DMS153 treated with DMSO at 0.1 percent for 48 hours (cell line): ENCODE data around the gene FAM81A.
A peak's percentile ranks its signal among the peaks of the same experiment; 100 is the strongest.
"Not testable (repeated sequence)": the region's sequence is repeated elsewhere in the genome, so short reads cannot be mapped to it uniquely, and the experiment has no call there.

Experiments
- DNase-seq: peaks from one replicate; lab custom pipeline; 2025; ENCODE audit not compliant: unreplicated experiment; lab: John Stamatoyannopoulos, UW

The FAM81A gene

GRCh38 chr15:59484399-59484798, 46.4 kb downstream of the FAM81A start:
- no peak for DNase-seq

- DNase-seq, result no peak
Measured at GRCh38 chr15:59485036-59485435, 47.0 kb downstream of the FAM81A start.

DNA sequence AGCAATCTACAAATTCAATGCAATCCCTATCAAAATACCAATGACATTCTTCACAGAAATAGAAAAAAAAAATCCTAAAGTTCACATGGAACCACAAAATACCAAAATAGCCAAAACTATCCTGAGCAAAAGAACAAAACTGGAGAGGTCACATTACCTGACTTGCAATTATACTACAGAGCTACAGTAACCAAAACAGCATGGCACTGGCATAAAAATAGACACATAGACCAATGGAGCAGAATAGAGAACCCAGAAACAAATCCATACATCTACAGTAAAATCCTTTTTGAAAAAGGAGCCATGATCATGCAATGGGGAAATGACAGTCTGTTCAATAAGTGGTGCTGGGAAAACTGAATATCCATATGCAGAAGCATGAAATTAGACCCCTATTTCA, 51.5 kb downstream of the FAM81A start:
- not testable (repeated sequence) for DNase-seq

GRCh38 chr15:59491062-59491461, 53.1 kb downstream of the FAM81A start:
- no peak for DNase-seq

GRCh38 chr15:59492389-59493377, 54.7 kb downstream of the FAM81A start:
- DNase-seq, result no peak

DNA sequence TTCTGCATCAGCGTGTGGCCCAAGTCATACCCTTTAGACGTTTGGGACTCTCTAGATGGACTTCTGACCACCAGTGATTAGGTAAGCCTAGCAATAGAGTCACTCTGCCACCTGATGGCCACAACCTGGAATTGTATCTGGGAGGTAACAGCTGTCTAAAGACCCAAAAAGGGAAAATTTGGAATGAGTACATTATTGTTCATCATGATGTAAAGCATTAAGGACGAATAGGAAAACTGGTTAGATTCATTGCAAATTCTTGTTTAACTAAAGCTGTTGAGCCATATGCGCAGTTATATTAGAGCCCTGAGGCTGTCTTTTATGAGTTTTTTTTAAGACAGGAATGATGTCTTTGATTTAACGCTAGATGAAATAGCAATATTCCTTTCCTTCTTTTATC, 63.6 kb downstream of the FAM81A start:
- DNase-seq, result peak; percentile 3

- no peak for DNase-seq
Measured at GRCh38 chr15:59515190-59515589, 77.2 kb downstream of the FAM81A start.

DNA sequence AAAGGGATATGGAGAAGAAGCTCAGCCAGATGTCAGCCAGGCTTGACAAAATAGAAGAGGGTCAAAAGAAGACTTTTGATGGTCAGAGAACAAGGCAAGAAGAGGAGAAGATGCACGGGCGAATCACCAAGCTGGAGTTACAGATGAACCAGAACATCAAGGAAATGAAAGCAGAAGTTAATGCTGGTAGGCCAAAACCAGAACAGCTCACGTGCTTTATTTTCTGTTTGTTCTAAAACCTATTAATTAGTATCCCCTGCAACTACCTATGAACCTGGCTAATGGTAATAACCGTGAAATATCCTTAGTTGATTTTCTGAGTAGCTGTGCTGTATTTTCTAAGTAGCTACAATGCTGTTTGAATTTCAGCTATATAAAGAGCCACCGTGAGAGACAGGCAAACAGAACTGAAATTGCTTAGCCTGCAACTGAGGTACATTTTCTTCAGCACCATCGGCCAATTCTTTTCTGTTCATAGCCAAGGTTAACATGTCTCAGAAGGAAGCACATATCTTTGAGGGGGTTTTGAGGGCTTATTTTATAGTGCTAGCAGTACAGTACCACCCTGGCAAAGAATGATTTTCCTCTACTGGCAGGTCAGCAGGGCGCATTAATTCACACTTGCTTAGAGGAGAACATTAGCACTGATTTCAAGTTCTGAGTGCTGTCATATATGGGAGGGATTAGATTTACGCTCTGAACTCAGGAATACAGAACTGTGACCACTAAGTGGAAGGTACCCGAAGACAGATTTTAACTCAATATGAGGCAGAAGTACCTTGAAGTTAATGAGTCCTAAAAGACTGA, 78.9 kb downstream of the FAM81A start:
- no peak for DNase-seq

GRCh38 chr15:59519329-59519728, 81.3 kb downstream of the FAM81A start:
- no peak for DNase-seq

- DNase-seq, result no peak
Measured at GRCh38 chr15:59521443-59521842, 83.5 kb downstream of the FAM81A start.

DNA sequence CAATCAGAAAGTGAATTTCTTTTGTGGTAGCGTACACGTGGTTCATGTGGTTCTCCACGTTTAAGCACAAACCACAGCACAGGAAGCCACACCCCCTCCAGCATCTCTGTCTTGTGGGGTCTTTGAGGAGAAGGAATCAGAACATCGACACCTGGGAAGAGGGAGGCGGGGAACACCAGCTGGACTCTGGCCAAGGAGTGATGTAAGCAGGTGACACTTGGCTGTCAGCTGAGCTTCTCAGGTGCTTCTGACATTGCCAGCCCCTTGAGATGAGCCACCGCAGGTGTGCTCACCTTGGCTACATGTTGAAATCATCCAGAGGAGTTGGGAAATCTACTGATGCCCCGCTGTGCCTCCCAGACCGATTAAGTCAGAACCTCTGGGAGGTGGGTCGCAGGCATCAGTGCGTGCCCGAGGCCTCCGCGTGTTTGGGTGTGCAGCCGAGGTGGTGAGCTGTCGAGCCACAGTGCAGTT, 85.0 kb downstream of the FAM81A start:
- no peak for DNase-seq

DNA sequence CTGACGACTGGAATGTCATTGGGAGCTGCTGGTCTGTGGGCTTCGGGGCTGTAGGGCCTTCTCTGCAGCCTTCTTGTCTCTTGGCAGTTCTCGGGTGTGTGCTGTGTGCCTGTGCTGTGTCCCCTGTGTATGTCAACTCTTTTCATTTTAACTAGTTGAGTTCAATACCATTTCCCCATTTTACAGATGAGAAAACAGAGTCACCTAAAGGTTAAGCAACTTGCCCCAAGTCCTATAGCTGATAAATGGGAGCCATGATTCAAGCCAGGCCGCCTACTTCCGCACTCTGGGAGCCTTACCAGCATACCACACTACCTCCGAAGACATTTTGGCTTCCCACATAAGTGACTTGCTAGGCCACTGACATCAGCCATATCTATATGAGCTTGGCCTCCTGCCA, 85.7 kb downstream of the FAM81A start:
- DNase-seq, result no peak

- peak; percentile 0 for DNase-seq
Measured at GRCh38 chr15:59524331-59524731, 86.3 kb downstream of the FAM81A start.

- not testable (repeated sequence) for DNase-seq
Measured at GRCh38 chr15:59526466-59526865, 88.5 kb downstream of the FAM81A start.

DNA sequence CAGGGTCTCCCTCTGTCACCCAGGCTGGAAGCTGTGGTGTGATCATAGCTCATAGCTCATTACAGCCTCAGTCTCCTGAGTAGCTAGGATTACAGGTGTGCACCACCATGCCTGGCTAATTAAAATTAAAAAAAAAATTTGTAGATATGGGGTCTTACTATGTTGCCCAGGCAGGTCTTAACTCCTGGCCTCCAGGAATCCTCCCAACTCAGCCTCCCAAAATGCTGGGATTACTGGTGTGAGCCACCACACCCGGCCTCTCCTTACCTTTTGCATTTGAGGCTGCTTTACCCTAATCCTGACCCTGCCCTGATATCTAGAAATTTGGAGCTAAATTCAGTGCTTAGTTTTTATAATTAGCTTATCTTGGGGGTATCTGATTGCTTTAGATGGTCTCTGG, 90.4 kb downstream of the FAM81A start:
- no peak for DNase-seq

DNA sequence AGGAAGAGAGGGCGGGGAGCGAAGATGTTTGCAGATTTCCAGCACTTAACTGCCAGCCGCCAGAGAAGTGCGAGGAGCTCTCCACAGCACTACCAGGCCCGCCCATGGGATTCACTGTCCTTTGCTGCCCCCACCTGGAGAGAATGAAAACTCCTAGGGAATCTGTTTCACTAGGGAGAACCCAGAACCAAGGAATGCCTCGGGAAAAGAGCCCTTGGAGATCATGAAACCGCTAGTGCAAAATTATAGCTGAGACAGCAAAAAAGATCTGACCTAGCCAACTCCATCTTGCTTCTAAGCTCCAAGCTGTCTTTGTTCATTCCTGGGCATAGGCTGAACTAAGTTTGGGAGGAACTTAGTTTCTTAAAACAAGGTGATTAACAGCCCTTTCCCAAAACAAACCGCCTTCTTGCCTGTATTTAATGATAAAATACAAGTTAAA, 91.0 kb downstream of the FAM81A start:
- peak; percentile 3 for DNase-seq

- no peak for DNase-seq
Measured at GRCh38 chr15:59531066-59531675, 93.2 kb downstream of the FAM81A start.

DNA sequence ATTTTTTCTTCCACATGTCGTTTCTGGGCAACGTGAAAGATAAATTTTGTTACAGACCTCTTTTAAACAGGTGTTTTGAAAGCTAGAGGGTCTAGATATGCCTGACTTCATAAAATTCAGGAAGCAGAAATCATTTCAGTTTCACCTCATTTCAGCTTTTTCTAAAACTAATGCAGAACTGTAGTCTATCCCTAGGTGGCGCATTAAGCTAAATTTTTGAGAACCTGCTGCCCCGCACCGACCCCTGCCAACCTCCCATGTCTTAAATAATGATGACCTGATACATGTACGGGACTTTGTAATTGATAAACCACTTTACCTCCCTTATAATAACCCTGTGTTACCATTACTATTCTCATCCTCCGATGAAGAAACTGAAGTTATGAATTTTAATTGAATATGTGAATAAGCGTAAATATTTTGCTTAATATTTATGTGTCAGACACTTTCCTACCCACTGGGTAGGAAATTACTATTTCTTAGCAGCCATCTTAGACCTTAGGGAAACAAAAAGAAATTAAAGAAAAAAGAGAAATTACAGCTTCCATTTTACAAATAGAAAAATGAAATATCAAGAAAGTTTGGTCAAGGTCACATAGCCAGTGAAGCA, 94.9 kb downstream of the FAM81A start:
- no peak for DNase-seq

- no peak for DNase-seq
Measured at GRCh38 chr15:59536553-59536952, 98.6 kb downstream of the FAM81A start.

GRCh38 chr15:59537403-59537802, 99.4 kb downstream of the FAM81A start:
- DNase-seq, result no peak

DNA sequence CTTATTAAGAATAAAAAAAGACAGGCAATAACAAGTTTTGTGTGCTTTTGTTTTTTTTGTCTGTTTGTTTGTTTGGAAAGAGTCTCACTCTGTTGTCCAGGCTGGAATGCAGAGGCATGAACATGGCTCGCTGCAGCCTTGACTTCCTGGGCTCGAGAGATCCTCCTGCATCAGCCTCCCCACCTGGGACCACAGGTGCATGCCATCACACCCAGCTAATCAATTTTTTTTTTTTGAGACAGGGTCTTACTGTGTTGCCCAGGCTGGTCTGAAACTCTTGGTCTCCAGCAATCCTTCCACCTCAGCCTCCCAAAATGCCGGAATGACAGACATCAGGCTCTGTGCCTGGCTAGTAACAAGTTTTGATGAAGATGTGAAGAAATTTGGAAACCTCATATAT, 100.5 kb downstream of the FAM81A start:
- no peak for DNase-seq
